ENCODE data around the gene ESPN. TPM values are rescaled to one million over a fixed set of nuclear protein-coding genes. Genes with fewer than 3 reads are reported as not detected.

The ESPN gene, protein sequence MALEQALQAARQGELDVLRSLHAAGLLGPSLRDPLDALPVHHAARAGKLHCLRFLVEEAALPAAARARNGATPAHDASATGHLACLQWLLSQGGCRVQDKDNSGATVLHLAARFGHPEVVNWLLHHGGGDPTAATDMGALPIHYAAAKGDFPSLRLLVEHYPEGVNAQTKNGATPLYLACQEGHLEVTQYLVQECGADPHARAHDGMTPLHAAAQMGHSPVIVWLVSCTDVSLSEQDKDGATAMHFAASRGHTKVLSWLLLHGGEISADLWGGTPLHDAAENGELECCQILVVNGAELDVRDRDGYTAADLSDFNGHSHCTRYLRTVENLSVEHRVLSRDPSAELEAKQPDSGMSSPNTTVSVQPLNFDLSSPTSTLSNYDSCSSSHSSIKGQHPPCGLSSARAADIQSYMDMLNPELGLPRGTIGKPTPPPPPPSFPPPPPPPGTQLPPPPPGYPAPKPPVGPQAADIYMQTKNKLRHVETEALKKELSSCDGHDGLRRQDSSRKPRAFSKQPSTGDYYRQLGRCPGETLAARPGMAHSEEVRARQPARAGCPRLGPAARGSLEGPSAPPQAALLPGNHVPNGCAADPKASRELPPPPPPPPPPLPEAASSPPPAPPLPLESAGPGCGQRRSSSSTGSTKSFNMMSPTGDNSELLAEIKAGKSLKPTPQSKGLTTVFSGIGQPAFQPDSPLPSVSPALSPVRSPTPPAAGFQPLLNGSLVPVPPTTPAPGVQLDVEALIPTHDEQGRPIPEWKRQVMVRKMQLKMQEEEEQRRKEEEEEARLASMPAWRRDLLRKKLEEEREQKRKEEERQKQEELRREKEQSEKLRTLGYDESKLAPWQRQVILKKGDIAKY
- not detected in 2 replicates for total RNA-seq (2014; rRNA removed; shearing (Covaris generic))
- total RNA-seq (2022): not detected in 2 replicates
- percentile 4 among the genes with signal in this experiment for Bru-seq, nascent RNA
- percentile 4 among the genes with signal in this experiment for BruChase-seq, experiment 1, labeled RNA remaining after a 6-hour chase
- not detected for BruChase-seq, experiment 2, labeled RNA remaining after a 2-hour chase
- long read RNA-seq, partial matches to known transcripts: 0 of 1 reads
- long read RNA-seq, other reads (novel, unspliced or antisense): 1 of 1 reads

DNA sequence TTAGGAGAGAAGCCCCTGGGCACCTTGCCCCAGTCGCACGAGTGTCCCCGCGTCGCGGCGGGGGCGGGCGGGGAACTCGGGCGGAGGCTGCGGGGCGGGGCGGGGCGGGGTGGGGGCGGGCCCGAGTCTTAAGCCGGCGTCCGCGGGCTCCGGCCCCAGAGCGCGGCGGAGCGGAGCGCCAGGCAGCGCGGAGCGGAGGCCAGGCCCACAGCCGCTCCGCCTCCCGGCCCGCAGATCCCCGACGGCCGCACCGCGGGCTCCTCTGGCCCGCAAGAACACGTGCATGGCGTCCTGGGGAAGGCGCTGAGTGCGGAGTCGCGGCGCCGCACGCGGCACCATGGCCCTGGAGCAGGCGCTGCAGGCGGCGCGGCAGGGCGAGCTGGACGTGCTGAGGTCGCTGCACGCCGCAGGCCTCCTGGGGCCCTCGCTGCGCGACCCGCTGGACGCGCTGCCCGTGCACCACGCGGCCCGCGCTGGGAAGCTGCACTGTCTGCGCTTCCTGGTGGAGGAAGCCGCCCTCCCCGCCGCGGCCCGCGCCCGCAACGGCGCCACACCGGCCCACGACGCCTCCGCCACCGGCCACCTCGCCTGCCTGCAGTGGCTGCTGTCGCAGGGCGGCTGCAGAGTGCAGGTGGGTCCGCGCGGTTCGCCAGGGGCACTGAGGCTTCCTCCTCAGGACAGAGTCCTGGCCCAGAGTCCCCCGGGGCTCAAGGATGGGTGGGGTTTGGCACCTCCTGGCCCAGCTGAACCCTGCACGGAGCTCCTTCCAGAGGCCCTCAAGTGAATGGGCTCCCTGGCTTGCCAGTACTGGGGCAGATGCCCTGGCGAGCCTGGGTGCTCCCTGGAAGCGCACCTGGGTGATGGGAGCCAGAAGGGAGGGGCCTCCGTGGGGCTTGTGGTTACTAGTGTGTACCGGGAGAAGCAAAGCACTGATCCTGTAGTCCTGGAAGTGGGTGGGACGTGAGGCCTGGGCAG lies at the start of gene ESPN:
ESPN (plus strand) TSS at position 158 of the 975 bp plus-strand sequence; CDS start at position 338, 180 bp downstream.
- Histone ChIP-seq H4K20me1 (ENCODE audit: insufficient read depth, low read length) (no peaks in the 10 kb centered on the region), H3K9me2 (ENCODE audit: insufficient read depth, low read length) (no peaks in the 10 kb centered on the region), H3K4me1 (ENCODE audit: insufficient read depth, low read length, poor library complexity, severe bottlenecking) (no peaks in the 10 kb centered on the region), H3K4me2 (ENCODE audit: low read length) (no peak within 1 kb of the TSS), H3K79me2 (ENCODE audit: insufficient read depth, low read depth, low read length) (no peaks in the 10 kb centered on the region), H3K9me3 (ENCODE audit: low read length) (no peaks in the 10 kb centered on the region), H3K27ac (ENCODE audit: low read depth, low read length, poor library complexity, severe bottlenecking) (no peak within 1 kb of the TSS), H3K36me3 (ENCODE audit: insufficient read depth, low read length) (no peaks in the 10 kb centered on the region), H3K4me3 (ENCODE audit: low read depth, low read length, poor library complexity, severe bottlenecking) (no peak within 1 kb of the TSS), H2AFZ (ENCODE audit: low read length) (no peak within 1 kb of the TSS)
- intact Hi-C loops (cut with micrococcal nuclease; ENCODE audit: unreplicated experiment): no loop called here
- CTCF ChIA-PET (ENCODE audit: unreplicated experiment): no interaction called here
- no peak for DNase-seq (ENCODE audit: low spot score)
- no TSS peak for BruUV-seq (replicated peaks)
- TF ChIP-seq EZH2phosphoT487 (IDR thresholded peaks at IDR 0.05; ENCODE audit: borderline replicate concordance, low read depth, low read length): no peak
- TF ChIP-seq, protein P1, sequence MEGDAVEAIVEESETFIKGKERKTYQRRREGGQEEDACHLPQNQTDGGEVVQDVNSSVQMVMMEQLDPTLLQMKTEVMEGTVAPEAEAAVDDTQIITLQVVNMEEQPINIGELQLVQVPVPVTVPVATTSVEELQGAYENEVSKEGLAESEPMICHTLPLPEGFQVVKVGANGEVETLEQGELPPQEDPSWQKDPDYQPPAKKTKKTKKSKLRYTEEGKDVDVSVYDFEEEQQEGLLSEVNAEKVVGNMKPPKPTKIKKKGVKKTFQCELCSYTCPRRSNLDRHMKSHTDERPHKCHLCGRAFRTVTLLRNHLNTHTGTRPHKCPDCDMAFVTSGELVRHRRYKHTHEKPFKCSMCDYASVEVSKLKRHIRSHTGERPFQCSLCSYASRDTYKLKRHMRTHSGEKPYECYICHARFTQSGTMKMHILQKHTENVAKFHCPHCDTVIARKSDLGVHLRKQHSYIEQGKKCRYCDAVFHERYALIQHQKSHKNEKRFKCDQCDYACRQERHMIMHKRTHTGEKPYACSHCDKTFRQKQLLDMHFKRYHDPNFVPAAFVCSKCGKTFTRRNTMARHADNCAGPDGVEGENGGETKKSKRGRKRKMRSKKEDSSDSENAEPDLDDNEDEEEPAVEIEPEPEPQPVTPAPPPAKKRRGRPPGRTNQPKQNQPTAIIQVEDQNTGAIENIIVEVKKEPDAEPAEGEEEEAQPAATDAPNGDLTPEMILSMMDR (conservative IDR thresholded peaks at IDR 0.05; ENCODE audit: low read length): no peak
- POLR2A ChIA-PET: no interaction called here

DNA sequence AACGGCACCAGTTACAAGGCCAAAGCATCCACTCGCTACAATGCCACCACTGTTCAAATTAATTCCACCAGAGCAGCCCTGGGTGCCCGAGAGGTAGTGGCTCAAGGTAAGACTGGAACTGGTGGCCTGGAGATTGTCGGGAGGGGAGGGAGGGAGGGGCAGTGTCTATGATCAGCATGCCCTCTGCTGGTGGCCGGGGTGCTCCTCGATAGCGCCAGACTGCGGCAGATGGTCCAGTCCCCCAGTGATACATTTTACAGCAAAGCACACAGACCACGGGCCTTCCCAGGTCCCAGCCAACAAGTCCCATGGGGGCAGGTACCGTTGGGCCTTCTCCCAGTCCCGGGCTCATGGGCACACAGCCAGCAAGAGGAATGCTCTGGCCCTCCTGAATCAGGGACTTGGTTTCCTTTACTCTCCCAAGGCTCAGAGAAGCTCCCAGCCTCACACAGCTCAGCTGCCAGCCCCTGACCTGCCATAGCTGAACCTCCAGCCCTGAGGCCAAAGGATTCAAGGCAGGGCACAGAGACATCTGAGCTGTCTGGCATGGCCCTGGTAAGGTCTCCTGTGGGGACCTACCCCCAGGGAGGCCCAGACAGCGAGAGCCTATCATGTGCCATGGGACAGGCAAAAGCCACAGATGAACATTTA lies 46.4 kb upstream of the ESPN start:
- no peak for DNase-seq (ENCODE audit: low spot score)
- no peaks in the 10 kb centered on the region for H3K9me2 ChIP-seq (ENCODE audit: insufficient read depth, low read length)
- no peak overlapping the region for H2AFZ ChIP-seq (ENCODE audit: low read length)
- H3K4me3 ChIP-seq (ENCODE audit: low read depth, low read length, poor library complexity, severe bottlenecking): no peak overlapping the region
- H3K9me3 ChIP-seq (ENCODE audit: low read length): peaks cover 12% of the 10 kb centered on the region
- H3K36me3 ChIP-seq (ENCODE audit: insufficient read depth, low read length): no peaks in the 10 kb centered on the region
- no peak for TF ChIP-seq EZH2phosphoT487 (IDR thresholded peaks at IDR 0.05; ENCODE audit: borderline replicate concordance, low read depth, low read length)
- TF ChIP-seq, protein P1 (conservative IDR thresholded peaks at IDR 0.05; ENCODE audit: low read length): 0 out of 2 replicates have a peak, but pooled peaks have one; percentile 20
- ChIA-PET POLR2A (interaction anchor here (1.2 kb wide), 1 partner anchor 36 kb away, joined by 3 read pairs; no protein-coding TSS in a partner anchor), CTCF (ENCODE audit: unreplicated experiment) (no interaction called here)
- peaks cover 8% of the 10 kb centered on the region; the same call in 1 of the 2 replicates for H3K79me2 ChIP-seq (ENCODE audit: insufficient read depth, low read depth, low read length)
- H4K20me1 ChIP-seq (ENCODE audit: insufficient read depth, low read length): no peaks in the 10 kb centered on the region
- no peak overlapping the region for H3K27ac ChIP-seq (ENCODE audit: low read depth, low read length, poor library complexity, severe bottlenecking)
- H3K4me2 ChIP-seq (ENCODE audit: low read length): no peak overlapping the region
- no peaks in the 10 kb centered on the region for H3K4me1 ChIP-seq (ENCODE audit: insufficient read depth, low read length, poor library complexity, severe bottlenecking)
- intact Hi-C loops (cut with micrococcal nuclease; ENCODE audit: unreplicated experiment): no loop called here
- no TSS peak for BruUV-seq (replicated peaks)

Data from OCI-LY7 (cell line).